ENCODE results near the gene TLE7.

DNA sequence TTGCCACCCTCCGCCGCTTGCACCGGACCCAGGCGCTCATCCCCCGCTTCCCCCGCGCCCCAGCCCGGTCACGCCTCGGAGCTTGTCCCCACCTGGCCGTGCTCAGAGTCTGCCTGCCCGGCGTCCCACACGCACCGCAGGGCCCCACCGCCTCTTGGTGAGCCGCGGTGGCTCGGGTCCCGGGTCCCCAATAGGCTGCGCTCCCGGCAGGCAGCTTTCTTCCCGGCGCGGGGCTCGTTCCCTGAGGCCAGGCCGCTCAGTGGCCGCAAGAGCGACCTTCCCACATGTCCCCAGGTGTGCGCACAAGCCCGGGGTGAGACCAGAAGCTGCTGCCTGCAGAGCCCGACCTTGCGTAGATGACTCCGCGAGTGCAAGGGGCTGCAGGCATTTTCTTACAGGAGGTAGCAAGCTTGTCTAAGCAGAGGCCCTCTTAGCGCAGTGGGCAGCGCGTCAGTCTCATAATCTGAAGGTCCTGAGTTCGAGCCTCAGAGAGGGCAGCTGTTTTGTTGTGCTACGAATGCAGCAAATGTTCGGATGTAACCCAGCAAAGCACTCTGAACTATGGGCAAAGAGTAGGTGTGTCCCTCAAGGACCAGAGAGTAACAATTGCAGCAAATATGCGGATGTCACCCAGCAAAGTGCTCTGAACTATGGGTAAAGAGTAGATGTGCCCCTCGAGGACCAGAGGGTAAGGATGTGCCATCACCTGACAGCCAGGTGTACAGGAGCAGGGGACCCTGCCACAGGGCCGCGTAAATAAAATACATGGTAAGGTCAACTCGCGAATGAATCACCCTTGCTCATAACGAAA, 15.6 kb downstream of the TLE7 start:
- TF ChIP-seq, protein P1, sequence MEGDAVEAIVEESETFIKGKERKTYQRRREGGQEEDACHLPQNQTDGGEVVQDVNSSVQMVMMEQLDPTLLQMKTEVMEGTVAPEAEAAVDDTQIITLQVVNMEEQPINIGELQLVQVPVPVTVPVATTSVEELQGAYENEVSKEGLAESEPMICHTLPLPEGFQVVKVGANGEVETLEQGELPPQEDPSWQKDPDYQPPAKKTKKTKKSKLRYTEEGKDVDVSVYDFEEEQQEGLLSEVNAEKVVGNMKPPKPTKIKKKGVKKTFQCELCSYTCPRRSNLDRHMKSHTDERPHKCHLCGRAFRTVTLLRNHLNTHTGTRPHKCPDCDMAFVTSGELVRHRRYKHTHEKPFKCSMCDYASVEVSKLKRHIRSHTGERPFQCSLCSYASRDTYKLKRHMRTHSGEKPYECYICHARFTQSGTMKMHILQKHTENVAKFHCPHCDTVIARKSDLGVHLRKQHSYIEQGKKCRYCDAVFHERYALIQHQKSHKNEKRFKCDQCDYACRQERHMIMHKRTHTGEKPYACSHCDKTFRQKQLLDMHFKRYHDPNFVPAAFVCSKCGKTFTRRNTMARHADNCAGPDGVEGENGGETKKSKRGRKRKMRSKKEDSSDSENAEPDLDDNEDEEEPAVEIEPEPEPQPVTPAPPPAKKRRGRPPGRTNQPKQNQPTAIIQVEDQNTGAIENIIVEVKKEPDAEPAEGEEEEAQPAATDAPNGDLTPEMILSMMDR (IDR thresholded peaks at IDR 0.05; ENCODE audit: control extremely low read depth in 1 of 3, insufficient read depth in 1 of 3, low read depth in 1 of 3, low read length in 3 of 3), result no peak
- TF ChIP-seq POLR2AphosphoS5 (IDR thresholded peaks at IDR 0.05; ENCODE audit: low read depth, low read length) (no peak), POLR2A (IDR thresholded peaks at IDR 0.05; ENCODE audit: control extremely low read depth in 1 of 2, low read depth in 2 of 2, low read length in 2 of 2) (no peak)
